H54 (cell line): Measurements from ENCODE around the gene WASHC2C.
"Not testable (repeated sequence)": the region's sequence is repeated elsewhere in the genome, so short reads cannot be mapped to it uniquely, and the experiment has no call there.

Source experiments
- DNase-seq: peaks from one replicate; pipeline ENCODE4 v3.0.0; 2011; ENCODE audit warnings: low spot score, mixed read lengths; ENCODE audit not compliant: insufficient read length
- FAIRE-seq: peaks from 3 replicates; lab custom pipeline; 2011; peaks lifted over from hg19 to GRCh38; lab: Jason Lieb, UNC
- POLR2A ChIP-seq: IDR thresholded peaks from 2 replicates; pipeline ENCODE4 v1.6.1; 2011; ENCODE audit warnings: low read depth, mild to moderate bottlenecking, low read length

Gene WASHC2C

DNA sequence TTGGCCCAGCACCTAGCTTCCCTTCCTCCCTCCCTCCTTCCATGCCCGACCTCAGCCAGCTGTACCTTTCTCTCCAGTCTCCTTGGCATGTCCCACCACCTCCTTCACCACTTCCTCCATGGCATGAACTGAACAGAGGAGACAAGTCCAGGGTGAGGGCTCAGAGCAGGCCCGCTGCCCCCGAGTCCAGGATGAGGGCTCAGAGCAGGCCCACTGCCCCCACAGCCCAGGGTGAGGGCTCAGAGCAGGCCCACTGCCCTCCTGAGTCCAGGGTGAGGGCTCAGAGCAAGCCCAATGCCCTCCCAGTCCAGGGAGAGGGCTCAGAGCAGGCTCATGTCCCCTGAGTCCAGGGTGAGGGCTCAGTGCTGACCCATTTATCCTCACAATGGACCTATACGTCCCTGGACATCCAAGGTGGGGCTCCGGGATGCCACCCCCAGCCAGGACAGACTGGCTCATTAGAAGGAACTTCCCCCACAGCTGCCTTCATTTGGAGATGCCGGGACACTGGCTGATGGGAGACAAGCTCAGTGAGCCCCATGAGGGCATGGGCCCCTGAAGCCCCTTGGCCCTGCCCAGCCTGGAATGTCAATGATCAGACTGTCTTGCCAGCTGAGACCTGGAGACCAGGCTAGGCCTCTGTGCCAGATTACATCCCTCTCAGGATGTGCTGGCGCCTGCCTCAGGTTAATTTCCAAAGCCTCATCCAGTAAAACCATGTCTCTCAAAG is 90.2 kb downstream of the WASHC2C start:
- no peak for DNase-seq
- no peak for FAIRE-seq
- TF ChIP-seq POLR2A = no peak

DNA sequence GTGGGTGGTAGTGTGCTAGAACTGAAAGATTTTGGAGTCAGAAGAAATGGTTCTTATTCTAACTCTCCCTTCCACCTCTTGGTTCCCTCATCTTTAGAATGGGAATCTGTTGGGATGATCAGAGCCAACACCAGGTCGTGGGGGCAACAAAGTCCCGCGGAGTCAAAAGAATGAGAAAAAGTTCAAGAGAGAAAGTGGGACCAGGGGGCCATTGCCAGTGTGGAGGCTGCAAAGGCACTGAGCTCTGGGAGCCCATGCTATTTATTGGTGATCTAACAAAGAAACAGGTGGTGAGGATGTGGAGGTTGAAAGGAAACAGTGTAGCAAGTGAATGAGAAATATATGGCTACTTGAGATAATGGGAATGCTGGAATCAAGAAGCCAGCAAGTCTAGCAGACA is 90.8 kb downstream of the WASHC2C start:
- FAIRE-seq (no peak), DNase-seq (no peak)
- TF ChIP-seq POLR2A = no peak

DNA sequence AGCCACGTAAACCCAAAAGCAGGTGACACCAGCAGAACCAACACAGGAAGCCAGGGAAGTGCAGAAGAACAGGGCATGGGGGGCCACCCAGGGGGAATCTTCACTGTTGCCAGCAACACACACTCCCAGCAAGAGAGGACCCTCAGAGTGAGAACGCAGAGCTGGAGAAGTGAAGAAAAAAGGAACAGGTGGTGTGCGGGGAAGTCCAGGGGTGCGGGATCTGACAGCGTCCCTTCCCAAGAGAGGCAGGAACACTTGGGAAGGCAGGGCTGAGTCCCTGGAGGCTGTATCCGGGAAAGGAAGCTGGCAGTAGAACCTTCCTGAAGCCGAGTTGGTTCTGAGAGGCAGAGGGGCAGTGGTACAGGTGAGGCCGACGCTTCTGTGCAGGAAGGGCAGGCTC is 92.5 kb downstream of the WASHC2C start:
- no peak for FAIRE-seq
- no peak for TF ChIP-seq POLR2A

DNA sequence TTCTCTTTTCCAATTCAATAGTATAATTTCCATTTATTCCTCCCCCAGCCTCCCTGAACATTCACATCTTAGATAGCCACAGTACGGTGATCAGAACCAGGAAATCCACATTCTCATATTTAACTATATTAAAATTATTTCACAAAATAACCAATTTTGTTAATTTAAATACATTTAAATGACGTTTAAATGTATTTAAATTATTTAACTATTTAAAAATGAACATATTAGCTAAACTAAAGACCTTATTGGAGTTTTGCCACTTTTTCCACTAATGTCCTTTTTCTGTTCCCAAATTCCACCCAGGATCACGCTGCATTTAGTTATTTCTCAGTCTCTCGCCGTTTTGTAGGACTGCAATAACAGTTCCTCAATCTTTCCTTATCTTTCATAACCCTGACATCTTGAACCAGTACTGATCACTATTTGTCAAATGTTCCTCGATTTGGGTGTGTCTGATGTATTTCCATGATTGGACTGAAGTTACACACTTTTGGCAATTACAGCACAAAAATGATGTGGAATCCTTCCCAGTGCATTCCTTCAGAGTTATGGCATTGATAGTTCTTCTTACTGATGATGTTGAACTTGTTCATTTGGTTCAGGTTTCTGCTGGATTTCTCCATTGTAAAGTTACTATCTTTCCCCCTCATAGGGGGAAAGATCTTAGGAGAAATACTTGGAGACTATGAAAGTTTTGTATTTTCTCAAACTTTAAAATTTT is 93.2 kb downstream of the WASHC2C start:
- not testable (repeated sequence) for FAIRE-seq

More for the DNA sequence above, 92.5 kb downstream of the WASHC2C start:
- no peak for DNase-seq

DNA sequence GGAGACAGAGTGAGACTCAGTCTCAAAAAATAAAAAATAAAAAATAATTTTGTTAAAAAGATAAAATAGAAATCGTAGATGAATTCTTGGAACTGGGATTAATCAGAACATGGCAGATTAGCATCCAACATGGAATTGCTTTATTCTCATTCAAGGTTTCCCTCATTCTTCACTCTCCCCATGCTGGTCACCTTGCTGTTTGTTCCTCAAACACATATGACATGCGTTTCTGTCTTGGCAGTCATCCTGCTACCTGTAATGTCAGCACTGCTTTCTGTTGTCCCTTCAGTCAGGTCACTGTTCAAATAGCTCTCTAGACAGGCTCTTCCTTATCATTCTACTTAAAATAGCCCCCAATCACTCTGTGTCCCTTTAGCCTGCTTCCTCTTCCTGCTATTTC is 95.9 kb downstream of the WASHC2C start:
- not testable (repeated sequence) for DNase-seq, FAIRE-seq

More for the DNA sequence above, 93.2 kb downstream of the WASHC2C start:
- DNase-seq = not testable (repeated sequence)
